ENCODE results near the gene GNAO1. TPM values are rescaled to one million over a fixed set of nuclear protein-coding genes. Genes with fewer than 3 reads are reported as not detected.

Gene GNAO1
- total RNA-seq, 2 donors from 2014 or later, result 6.1 to 23.6 TPM

- no peaks in the 10 kb centered on the region for H3K9me3 ChIP-seq
- no peak overlapping the region for H3K4me3 ChIP-seq
- no peaks in the 10 kb centered on the region for H3K27me3 ChIP-seq (replicated peaks; ENCODE audit: insufficient read depth)
- peaks cover 0 to 9% of the 10 kb centered on the region in 2 donors for H3K36me3 ChIP-seq
- TF ChIP-seq POLR2A (IDR thresholded peaks at IDR 0.05), result no peak
- TF ChIP-seq CTCF (IDR thresholded peaks at IDR 0.05), result no peak
- no peak for TF ChIP-seq POLR2AphosphoS5 (IDR thresholded peaks at IDR 0.05)
- DNase-seq (ENCODE audit: low spot score), result no peak
- no peaks in the 10 kb centered on the region for H3K4me1 ChIP-seq (replicated peaks)
- 67% methylated on average over 4 of the region's 4 CpGs for WGBS
- intact Hi-C loops (cut with DNase I), result no loop called here
- H3K27ac ChIP-seq, result no peak overlapping the region
These were observed 214.8 kb downstream of the GNAO1 start for GRCh38 chr16:56405977-56406672.

Small RNA genes lying within 50 kb of the gene (microRNA-seq; reads per million reads assigned to microRNA genes)
- not detected for gene MIR3935

Small RNA genes lying within 50 kb of the gene (small RNA-seq; reads per million reads assigned to genes)
- 0 reads per million in 2 donors for gene MIR3935

Other genes starting within 250 kb of the GNAO1 start
- 100 to 1,000 TPM; 123 to 261 TPM for gene AMFR, start 234.1 kb downstream of the GNAO1 start, total RNA-seq